ENCODE results near the gene CHN2. TPM values are rescaled to one million over a fixed set of nuclear protein-coding genes. Genes with fewer than 3 reads are reported as not detected.
A peak's percentile ranks its signal among the peaks of the same experiment; 100 is the strongest.

CHN2 gene
- polyA plus RNA-seq, 1 donor from 2014 or later, result 136 TPM

DNA sequence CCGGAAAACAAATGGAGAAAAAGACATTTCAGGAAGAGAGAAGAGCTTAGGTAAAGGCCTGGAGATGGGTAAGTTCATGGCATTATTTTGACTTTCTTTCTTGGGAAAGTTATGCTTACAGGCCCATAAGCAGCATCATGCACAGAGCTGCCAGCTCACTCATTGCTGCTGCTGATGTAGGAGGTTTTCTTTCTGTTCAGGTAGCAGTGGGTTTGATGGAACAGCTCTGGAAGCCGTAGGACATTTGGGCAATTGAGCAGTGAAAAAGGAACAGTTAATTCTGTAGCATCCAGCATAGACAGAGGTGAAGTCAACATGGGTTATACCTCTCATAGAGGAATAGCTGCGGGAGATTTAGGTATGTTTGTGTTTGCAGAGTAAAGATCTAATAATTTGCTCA, 3.3 kb downstream of the CHN2 start:
- no peaks in the 10 kb centered on the region for H3K9me2 ChIP-seq (ENCODE audit: insufficient read depth, low read length)
- no peaks in the 10 kb centered on the region for H3K9me3 ChIP-seq (ENCODE audit: low read length)
- peaks cover 83% of the 10 kb centered on the region for H3K79me2 ChIP-seq (replicated peaks; ENCODE audit: insufficient read depth, low read length)
- no peaks in the 10 kb centered on the region for H3K27me3 ChIP-seq (ENCODE audit: insufficient read depth, low read depth, low read length)
- peak overlapping the region; percentile 76 for H3K4me2 ChIP-seq (ENCODE audit: low read length)
- peak overlapping the region; percentile 98 for H3K9ac ChIP-seq (ENCODE audit: low read length)
- peaks cover 12% of the 10 kb centered on the region for H3F3A ChIP-seq (ENCODE audit: insufficient read depth, low read length, poor library complexity, severe bottlenecking)
- no peak overlapping the region for H2AFZ ChIP-seq (ENCODE audit: low read depth, low read length)
- no peaks in the 10 kb centered on the region for H3K36me3 ChIP-seq (ENCODE audit: insufficient read depth, low read length)
- H4K20me1 ChIP-seq (ENCODE audit: insufficient read depth), result peaks cover 11% of the 10 kb centered on the region
- TF ChIP-seq EZH2 (IDR thresholded peaks at IDR 0.05; ENCODE audit: borderline replicate concordance, insufficient read depth, low read length, poor library complexity, severe bottlenecking), result no peak
- no peak for TF ChIP-seq EP300 (conservative IDR thresholded peaks at IDR 0.05; ENCODE audit: poor library complexity, severe bottlenecking)
- no peak for TF ChIP-seq TAF1 (IDR thresholded peaks at IDR 0.05; ENCODE audit: low read depth)
- TF ChIP-seq, protein P1, sequence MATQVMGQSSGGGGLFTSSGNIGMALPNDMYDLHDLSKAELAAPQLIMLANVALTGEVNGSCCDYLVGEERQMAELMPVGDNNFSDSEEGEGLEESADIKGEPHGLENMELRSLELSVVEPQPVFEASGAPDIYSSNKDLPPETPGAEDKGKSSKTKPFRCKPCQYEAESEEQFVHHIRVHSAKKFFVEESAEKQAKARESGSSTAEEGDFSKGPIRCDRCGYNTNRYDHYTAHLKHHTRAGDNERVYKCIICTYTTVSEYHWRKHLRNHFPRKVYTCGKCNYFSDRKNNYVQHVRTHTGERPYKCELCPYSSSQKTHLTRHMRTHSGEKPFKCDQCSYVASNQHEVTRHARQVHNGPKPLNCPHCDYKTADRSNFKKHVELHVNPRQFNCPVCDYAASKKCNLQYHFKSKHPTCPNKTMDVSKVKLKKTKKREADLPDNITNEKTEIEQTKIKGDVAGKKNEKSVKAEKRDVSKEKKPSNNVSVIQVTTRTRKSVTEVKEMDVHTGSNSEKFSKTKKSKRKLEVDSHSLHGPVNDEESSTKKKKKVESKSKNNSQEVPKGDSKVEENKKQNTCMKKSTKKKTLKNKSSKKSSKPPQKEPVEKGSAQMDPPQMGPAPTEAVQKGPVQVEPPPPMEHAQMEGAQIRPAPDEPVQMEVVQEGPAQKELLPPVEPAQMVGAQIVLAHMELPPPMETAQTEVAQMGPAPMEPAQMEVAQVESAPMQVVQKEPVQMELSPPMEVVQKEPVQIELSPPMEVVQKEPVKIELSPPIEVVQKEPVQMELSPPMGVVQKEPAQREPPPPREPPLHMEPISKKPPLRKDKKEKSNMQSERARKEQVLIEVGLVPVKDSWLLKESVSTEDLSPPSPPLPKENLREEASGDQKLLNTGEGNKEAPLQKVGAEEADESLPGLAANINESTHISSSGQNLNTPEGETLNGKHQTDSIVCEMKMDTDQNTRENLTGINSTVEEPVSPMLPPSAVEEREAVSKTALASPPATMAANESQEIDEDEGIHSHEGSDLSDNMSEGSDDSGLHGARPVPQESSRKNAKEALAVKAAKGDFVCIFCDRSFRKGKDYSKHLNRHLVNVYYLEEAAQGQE (IDR thresholded peaks at IDR 0.05; ENCODE audit: borderline replicate concordance), result no peak
- no peak for TF ChIP-seq SMC3 (conservative IDR thresholded peaks at IDR 0.05; ENCODE audit: poor library complexity)
- no peak for TF ChIP-seq MXI1 (conservative IDR thresholded peaks at IDR 0.05; ENCODE audit: poor library complexity, severe bottlenecking)
- TF ChIP-seq, protein P2, sequence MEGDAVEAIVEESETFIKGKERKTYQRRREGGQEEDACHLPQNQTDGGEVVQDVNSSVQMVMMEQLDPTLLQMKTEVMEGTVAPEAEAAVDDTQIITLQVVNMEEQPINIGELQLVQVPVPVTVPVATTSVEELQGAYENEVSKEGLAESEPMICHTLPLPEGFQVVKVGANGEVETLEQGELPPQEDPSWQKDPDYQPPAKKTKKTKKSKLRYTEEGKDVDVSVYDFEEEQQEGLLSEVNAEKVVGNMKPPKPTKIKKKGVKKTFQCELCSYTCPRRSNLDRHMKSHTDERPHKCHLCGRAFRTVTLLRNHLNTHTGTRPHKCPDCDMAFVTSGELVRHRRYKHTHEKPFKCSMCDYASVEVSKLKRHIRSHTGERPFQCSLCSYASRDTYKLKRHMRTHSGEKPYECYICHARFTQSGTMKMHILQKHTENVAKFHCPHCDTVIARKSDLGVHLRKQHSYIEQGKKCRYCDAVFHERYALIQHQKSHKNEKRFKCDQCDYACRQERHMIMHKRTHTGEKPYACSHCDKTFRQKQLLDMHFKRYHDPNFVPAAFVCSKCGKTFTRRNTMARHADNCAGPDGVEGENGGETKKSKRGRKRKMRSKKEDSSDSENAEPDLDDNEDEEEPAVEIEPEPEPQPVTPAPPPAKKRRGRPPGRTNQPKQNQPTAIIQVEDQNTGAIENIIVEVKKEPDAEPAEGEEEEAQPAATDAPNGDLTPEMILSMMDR (IDR thresholded peaks at IDR 0.05; ENCODE audit: poor library complexity, severe bottlenecking), result no peak
- TF ChIP-seq RAD21 (conservative IDR thresholded peaks at IDR 0.05), result no peak
- TF ChIP-seq POLR2AphosphoS5 (IDR thresholded peaks at IDR 0.05), result no peak
- H3K4me3 ChIP-seq (ENCODE audit: low read length), result peak overlapping the region; percentile 87
- H3K27ac ChIP-seq (ENCODE audit: low read length), result peak overlapping the region; percentile 97

DNA sequence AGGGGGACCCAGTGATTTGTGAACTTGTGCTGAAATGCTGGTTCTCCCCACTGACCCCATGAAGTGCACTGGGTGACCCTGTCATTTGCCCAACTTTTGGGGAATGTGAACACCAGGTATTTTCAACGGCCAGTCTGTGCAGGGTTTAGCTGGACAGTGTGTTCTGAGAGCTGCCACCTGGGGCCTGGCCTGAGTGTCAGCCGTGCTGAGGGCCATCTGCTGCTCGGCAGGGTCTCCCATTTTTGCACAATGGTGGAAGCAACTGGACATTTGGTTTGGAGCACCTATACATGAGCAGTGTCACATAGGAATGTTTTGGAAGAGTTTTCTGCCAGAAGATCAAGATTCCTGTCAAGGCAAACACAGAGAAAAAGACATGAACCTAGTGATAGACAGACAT, 5.2 kb downstream of the CHN2 start:
- H3K4me2 ChIP-seq (ENCODE audit: low read length), result peak overlapping the region; percentile 76
- TF ChIP-seq EP300 (conservative IDR thresholded peaks at IDR 0.05; ENCODE audit: poor library complexity, severe bottlenecking) (no peak), SMC3 (conservative IDR thresholded peaks at IDR 0.05; ENCODE audit: poor library complexity) (no peak), TAF1 (IDR thresholded peaks at IDR 0.05; ENCODE audit: low read depth) (no peak), POLR2AphosphoS5 (IDR thresholded peaks at IDR 0.05) (no peak), RAD21 (conservative IDR thresholded peaks at IDR 0.05) (no peak), EZH2 (IDR thresholded peaks at IDR 0.05; ENCODE audit: borderline replicate concordance, insufficient read depth, low read length, poor library complexity, severe bottlenecking) (no peak), MXI1 (conservative IDR thresholded peaks at IDR 0.05; ENCODE audit: poor library complexity, severe bottlenecking) (no peak)
- TF ChIP-seq, protein P2 (IDR thresholded peaks at IDR 0.05; ENCODE audit: poor library complexity, severe bottlenecking), result no peak
- TF ChIP-seq, protein P1 (IDR thresholded peaks at IDR 0.05; ENCODE audit: borderline replicate concordance), result no peak

More for the DNA sequence above, 5.2 kb downstream of the CHN2 start:
- H3K36me3 ChIP-seq (ENCODE audit: insufficient read depth, low read length), result no peaks in the 10 kb centered on the region
- no peak overlapping the region for H3K27ac ChIP-seq (ENCODE audit: low read length)
- peak overlapping the region; percentile 87 for H3K4me3 ChIP-seq (ENCODE audit: low read length)
- H2AFZ ChIP-seq (ENCODE audit: low read depth, low read length), result no peak overlapping the region
- no peaks in the 10 kb centered on the region for H3K9me3 ChIP-seq (ENCODE audit: low read length)
- peaks cover 11% of the 10 kb centered on the region for H4K20me1 ChIP-seq (ENCODE audit: insufficient read depth)
- peaks cover 8% of the 10 kb centered on the region for H3F3A ChIP-seq (ENCODE audit: insufficient read depth, low read length, poor library complexity, severe bottlenecking)
- no peaks in the 10 kb centered on the region for H3K9me2 ChIP-seq (ENCODE audit: insufficient read depth, low read length)
- H3K79me2 ChIP-seq (replicated peaks; ENCODE audit: insufficient read depth, low read length), result peaks cover 92% of the 10 kb centered on the region
- H3K9ac ChIP-seq (ENCODE audit: low read length), result no peak overlapping the region
- H3K27me3 ChIP-seq (ENCODE audit: insufficient read depth, low read depth, low read length), result no peaks in the 10 kb centered on the region
